ENCODE measurements around the gene TUBB1. TPM values are rescaled to one million over a fixed set of nuclear protein-coding genes. Genes with fewer than 3 reads are reported as not detected.

Gene TUBB1
- polyA plus RNA-seq, 1 experiment, result 0.01 TPM

DNA sequence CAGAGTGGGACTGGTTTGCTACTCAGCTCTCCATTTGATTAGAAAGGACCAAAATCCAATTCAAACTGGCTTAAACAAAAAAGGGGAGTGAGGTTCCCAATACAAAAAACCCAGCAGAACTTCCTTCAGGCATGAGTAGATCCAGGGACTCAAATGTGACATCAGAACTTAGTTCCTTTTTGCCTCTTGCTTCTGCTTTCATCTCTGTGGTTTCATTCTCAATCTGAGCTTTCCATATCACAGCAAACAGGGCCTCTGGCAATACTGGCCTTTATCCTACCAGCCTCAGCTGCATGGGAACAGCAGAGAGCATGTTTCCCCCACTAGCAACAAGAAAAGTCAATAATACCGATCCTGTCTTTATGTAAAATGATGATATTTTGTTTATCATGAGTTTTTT, 52.0 kb downstream of the TUBB1 start:
- CTCF ChIA-PET, result interaction anchor here (1.2 to 1.4 kb wide), 2 partner anchors 16 to 17 kb away, joined by 3 to 4 read pairs; no protein-coding TSS in a partner anchor

DNA sequence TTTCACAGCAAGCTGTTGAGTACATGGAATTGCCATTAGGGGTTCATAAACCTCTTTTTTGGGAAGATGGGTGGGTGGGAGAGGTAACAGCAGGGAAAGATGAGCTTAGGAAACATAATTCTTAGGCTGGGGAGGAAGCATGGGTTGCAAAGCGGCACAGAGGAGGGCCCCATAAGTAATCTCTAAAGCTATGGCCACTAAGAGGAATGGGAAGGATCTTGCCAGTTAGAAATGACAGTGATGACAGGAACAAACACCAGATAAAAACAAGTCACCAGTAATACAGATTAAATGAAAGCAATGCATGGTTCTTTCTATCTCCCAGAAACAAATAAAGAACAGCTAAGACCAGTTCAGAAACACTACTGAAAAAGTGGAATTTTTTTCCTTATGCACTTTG, 54.4 kb downstream of the TUBB1 start:
- H3K27me3 ChIP-seq (ENCODE audit: control insufficient read depth, insufficient read depth, low read length), result peaks cover 6% of the 10 kb centered on the region
- no peaks in the 10 kb centered on the region for H3K36me3 ChIP-seq (ENCODE audit: control insufficient read depth, insufficient read depth, low read length)
- TF ChIP-seq, protein P1, sequence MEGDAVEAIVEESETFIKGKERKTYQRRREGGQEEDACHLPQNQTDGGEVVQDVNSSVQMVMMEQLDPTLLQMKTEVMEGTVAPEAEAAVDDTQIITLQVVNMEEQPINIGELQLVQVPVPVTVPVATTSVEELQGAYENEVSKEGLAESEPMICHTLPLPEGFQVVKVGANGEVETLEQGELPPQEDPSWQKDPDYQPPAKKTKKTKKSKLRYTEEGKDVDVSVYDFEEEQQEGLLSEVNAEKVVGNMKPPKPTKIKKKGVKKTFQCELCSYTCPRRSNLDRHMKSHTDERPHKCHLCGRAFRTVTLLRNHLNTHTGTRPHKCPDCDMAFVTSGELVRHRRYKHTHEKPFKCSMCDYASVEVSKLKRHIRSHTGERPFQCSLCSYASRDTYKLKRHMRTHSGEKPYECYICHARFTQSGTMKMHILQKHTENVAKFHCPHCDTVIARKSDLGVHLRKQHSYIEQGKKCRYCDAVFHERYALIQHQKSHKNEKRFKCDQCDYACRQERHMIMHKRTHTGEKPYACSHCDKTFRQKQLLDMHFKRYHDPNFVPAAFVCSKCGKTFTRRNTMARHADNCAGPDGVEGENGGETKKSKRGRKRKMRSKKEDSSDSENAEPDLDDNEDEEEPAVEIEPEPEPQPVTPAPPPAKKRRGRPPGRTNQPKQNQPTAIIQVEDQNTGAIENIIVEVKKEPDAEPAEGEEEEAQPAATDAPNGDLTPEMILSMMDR (IDR thresholded peaks at IDR 0.05; ENCODE audit: insufficient read depth, low read depth, low read length), result no peak
- H3K4me3 ChIP-seq (ENCODE audit: low read depth, low read length), result no peak overlapping the region
- DNase-seq (ENCODE audit: low read depth), result no peak
- POLR2A ChIA-PET, result no interaction called here
- CTCF ChIA-PET, result no interaction called here

More for the DNA sequence above, 52.0 kb downstream of the TUBB1 start:
- POLR2A ChIA-PET, result no interaction called here
- Histone ChIP-seq H3K36me3 (ENCODE audit: control insufficient read depth, insufficient read depth, low read length) (no peaks in the 10 kb centered on the region), H3K27me3 (ENCODE audit: control insufficient read depth, insufficient read depth, low read length) (peaks cover 8% of the 10 kb centered on the region), H3K4me3 (ENCODE audit: low read depth, low read length) (no peak overlapping the region)
- TF ChIP-seq, protein P1 (IDR thresholded peaks at IDR 0.05; ENCODE audit: insufficient read depth, low read depth, low read length), result no peak
- DNase-seq (ENCODE audit: low read depth), result no peak

DNA sequence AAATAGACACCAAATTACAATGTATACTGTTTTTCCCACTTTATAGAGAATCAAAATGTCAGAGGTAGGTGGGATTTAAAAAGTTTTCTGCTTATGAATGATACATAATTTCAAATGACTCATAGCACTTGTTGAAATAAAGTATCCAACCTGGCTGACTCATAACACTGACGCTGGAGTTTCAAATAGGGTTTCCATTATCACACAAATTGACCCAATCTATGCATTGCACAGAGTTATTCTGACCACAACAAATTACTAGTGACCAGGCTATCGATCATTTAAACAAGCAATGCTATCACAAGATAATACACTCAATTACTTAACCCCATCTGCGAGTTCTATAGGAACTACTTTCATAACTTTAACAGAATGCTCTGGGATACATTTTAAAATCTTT, 55.2 kb downstream of the TUBB1 start:
- TF ChIP-seq, protein P1 (IDR thresholded peaks at IDR 0.05; ENCODE audit: insufficient read depth, low read depth, low read length), result no peak
- Histone ChIP-seq H3K4me3 (ENCODE audit: low read depth, low read length) (no peak overlapping the region), H3K27me3 (ENCODE audit: control insufficient read depth, insufficient read depth, low read length) (peaks cover 6% of the 10 kb centered on the region), H3K36me3 (ENCODE audit: control insufficient read depth, insufficient read depth, low read length) (no peaks in the 10 kb centered on the region)
- POLR2A ChIA-PET, result no interaction called here
- CTCF ChIA-PET, result interaction anchor here (1.9 kb wide), 1 partner anchor 13 kb away, joined by 7 read pairs; no protein-coding TSS in a partner anchor
- DNase-seq (ENCODE audit: low read depth), result no peak

DNA sequence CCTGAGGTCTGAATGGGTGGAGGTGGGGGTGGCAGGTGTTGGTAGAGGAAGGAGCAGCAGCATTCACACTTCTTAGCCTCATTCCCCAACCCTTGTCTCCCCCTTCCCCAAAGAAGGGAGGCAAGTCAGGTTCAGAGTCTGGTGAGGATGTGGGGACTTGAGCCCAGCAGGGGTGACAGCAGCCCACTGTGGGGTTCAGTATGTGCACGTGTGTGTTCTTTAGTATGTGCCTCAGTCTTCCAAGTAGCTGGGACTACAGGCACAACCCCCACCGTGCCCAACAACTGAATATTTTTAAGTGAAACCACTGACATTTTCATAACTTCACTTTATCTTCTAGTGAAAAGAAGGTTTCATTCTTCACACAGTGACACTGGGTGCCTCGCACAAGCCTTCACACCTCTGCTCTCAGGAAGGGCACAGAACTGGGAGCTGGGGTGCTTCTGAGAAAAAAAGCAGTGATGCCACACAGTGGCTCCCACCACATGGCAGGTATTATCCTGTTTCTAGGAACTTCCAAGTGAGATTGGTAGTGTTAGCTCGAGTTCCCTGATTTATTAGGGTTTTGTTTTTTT, 56.8 kb downstream of the TUBB1 start:
- CTCF ChIA-PET, result interaction anchor here (0.5 to 1.9 kb wide), 2 partner anchors 12 to 328 kb away, joined by 3 to 7 read pairs; no protein-coding TSS in a partner anchor
- no peak overlapping the region for H3K4me3 ChIP-seq (ENCODE audit: low read depth, low read length)
- TF ChIP-seq, protein P1 (IDR thresholded peaks at IDR 0.05; ENCODE audit: insufficient read depth, low read depth, low read length), result no peak
- POLR2A ChIA-PET, result no interaction called here
- 0 out of 2 replicates have a peak, but pooled peaks cover 4% of the 10 kb centered on the region for H3K27me3 ChIP-seq (ENCODE audit: control insufficient read depth, insufficient read depth, low read length)
- DNase-seq (ENCODE audit: low read depth), result no peak
- no peaks in the 10 kb centered on the region for H3K36me3 ChIP-seq (ENCODE audit: control insufficient read depth, insufficient read depth, low read length)

Other genes starting within 250 kb of the TUBB1 start
- 0.42 and 0.45 TPM in 2 replicates for gene GNAS-AS1, start 168.5 kb upstream of the TUBB1 start, polyA plus RNA-seq (2011; rRNA removed)
- 1,063 and 1,537 TPM in 2 replicates for gene GNAS, start 166.7 kb upstream of the TUBB1 start, polyA plus RNA-seq (2011; rRNA removed)
- 63.6 and 79.6 TPM in 2 replicates for gene NELFCD, start 38.2 kb upstream of the TUBB1 start, polyA plus RNA-seq (2011; rRNA removed)
- gene CTSZ, start 12.2 kb upstream of the TUBB1 start, polyA plus RNA-seq (2011; rRNA removed), result 231 and 288 TPM in 2 replicates
- 54.5 and 75.1 TPM in 2 replicates for gene ATP5F1E, start 12.9 kb downstream of the TUBB1 start, polyA plus RNA-seq (2011; rRNA removed)
- gene PRELID3B, start 23.4 kb downstream of the TUBB1 start, polyA plus RNA-seq (2011; rRNA removed), result 76.0 and 85.4 TPM in 2 replicates
- not detected in 2 replicates for gene ZNF831, start 144.4 kb downstream of the TUBB1 start, polyA plus RNA-seq (2011; rRNA removed)